Measurements from ENCODE around the gene ATP6V1A. TPM values are rescaled to one million over a fixed set of nuclear protein-coding genes. Genes with fewer than 3 reads are reported as not detected.

The ATP6V1A gene
- total and polyA plus RNA-seq, 4 experiments from 2014 or later: 22.7 to 26.6 (median 25.1) TPM

DNA sequence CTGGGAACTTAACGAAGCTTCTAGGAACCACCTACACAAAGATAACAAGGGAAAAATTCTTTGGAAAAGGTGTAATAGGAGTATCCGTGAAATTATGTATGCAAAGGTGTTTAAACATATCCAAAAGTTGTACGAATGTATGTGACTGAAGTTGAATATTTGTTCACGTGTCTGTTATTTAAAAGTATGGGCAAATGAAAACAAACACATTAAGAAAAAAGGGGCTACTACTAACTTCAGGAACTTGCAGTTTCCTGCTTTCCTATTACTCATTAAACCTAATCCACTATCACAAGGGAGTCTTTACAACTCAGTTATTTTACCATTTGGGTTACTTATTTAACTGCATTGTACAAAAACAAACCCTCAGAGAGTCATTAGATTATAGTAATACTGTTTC lies 57.8 kb downstream of the ATP6V1A start:
- Mint-ChIP-seq H3K36me3 (peaks cover 42 to 58% of the 10 kb centered on the region in 2 donors), H3K9me3 (no peaks in the 10 kb centered on the region), H3K4me3 (no peak overlapping the region), H3K27me3 (no peaks in the 10 kb centered on the region), H3K27ac (no peak overlapping the region), H3K4me1 (no peaks in the 10 kb centered on the region)
- CTCF ChIA-PET (ENCODE audit: partially characterized antibody): no interaction called here
- POLR2A ChIA-PET (ENCODE audit: partially characterized antibody): no interaction called here
- H3K9me3 ChIP-seq (ENCODE audit: control insufficient read depth in 1 of 2, low read length in 2 of 2): no peaks in the 10 kb centered on the region
- H3K27me3 ChIP-seq (ENCODE audit: insufficient read depth, low read length): no peaks in the 10 kb centered on the region
- intact Hi-C loops (cut with micrococcal nuclease): no loop called here
- no peak overlapping the region for H3K27ac ChIP-seq (ENCODE audit: low read depth, low read length)
- H3K4me3 ChIP-seq (ENCODE audit: low read length in 2 of 2): no peak overlapping the region
- no peaks in the 10 kb centered on the region for H3K4me1 ChIP-seq (ENCODE audit: insufficient read depth, low read length)
- peaks cover 25% of the 10 kb centered on the region for H3K36me3 ChIP-seq (ENCODE audit: insufficient read depth, low read length)
- no peak for DNase-seq

DNA sequence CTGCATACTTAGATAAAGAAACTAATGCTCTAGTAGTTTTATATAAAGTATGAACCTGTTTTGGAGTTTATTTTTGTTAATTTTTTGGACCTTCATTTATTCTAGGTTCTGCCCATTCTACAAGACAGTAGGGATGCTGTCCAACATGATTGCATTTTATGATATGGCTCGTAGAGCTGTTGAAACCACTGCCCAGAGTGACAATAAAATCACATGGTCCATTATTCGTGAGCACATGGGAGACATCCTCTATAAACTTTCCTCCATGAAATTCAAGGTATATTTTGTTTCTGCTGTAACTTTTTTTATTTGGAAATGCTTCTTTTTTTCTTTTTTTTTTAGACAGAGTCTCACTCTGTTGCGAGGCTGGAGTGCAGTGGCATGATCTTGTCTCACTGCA lies 58.4 kb downstream of the ATP6V1A start:
- Mint-ChIP-seq H3K4me3 (peak overlapping the region in 1 of 8 donors; percentile 15), H3K27me3 (no peaks in the 10 kb centered on the region), H3K36me3 (peaks cover 41 to 56% of the 10 kb centered on the region in 2 donors), H3K27ac (no peak overlapping the region), H3K4me1 (no peaks in the 10 kb centered on the region), H3K9me3 (no peaks in the 10 kb centered on the region)
- ChIA-PET CTCF (ENCODE audit: partially characterized antibody) (no interaction called here), POLR2A (ENCODE audit: partially characterized antibody) (no interaction called here)
- H3K36me3 ChIP-seq (ENCODE audit: insufficient read depth, low read length): peaks cover 25% of the 10 kb centered on the region
- no peaks in the 10 kb centered on the region for H3K27me3 ChIP-seq (ENCODE audit: insufficient read depth, low read length)
- no peaks in the 10 kb centered on the region for H3K9me3 ChIP-seq (ENCODE audit: control insufficient read depth in 1 of 2, low read length in 2 of 2)
- no peak for DNase-seq
- H3K4me3 ChIP-seq (ENCODE audit: low read length in 2 of 2): no peak overlapping the region
- no peak overlapping the region for H3K27ac ChIP-seq (ENCODE audit: low read depth, low read length)
- H3K4me1 ChIP-seq (ENCODE audit: insufficient read depth, low read length): no peaks in the 10 kb centered on the region
- intact Hi-C loops (cut with micrococcal nuclease): no loop called here

- intact Hi-C loops (cut with micrococcal nuclease): no loop called here
- ChIA-PET CTCF (ENCODE audit: partially characterized antibody) (interaction anchor here (1.1 kb wide), 1 partner anchor 11 kb away, joined by 3 read pairs; no protein-coding TSS in a partner anchor), POLR2A (ENCODE audit: partially characterized antibody) (no interaction called here)
- H3K9me3 ChIP-seq (ENCODE audit: control insufficient read depth in 1 of 2, low read length in 2 of 2): no peaks in the 10 kb centered on the region
- no peak overlapping the region for H3K27ac ChIP-seq (ENCODE audit: low read depth, low read length)
- H3K4me1 ChIP-seq (ENCODE audit: insufficient read depth, low read length): no peaks in the 10 kb centered on the region
- DNase-seq: no peak
- H3K27ac Mint-ChIP-seq: peak overlapping the region in 1 of 7 donors; percentile 2
- no peak overlapping the region for H3K4me3 Mint-ChIP-seq
- peaks cover 20 to 29% of the 10 kb centered on the region in 2 donors for H3K36me3 Mint-ChIP-seq
- peaks cover 7% of the 10 kb centered on the region for H3K36me3 ChIP-seq (ENCODE audit: insufficient read depth, low read length)
- H3K4me3 ChIP-seq (ENCODE audit: low read length in 2 of 2): no peak overlapping the region
- H3K4me1 Mint-ChIP-seq: no peaks in the 10 kb centered on the region
- no peaks in the 10 kb centered on the region for H3K9me3 Mint-ChIP-seq
- H3K27me3 Mint-ChIP-seq: no peaks in the 10 kb centered on the region
- H3K27me3 ChIP-seq (ENCODE audit: insufficient read depth, low read length): no peaks in the 10 kb centered on the region
These were observed 66.0 kb downstream of the ATP6V1A start for GRCh38 chr3:113812854-113813253.

GRCh38 chr3:113819866-113820265 lies 73.0 kb downstream of the ATP6V1A start:
- Mint-ChIP-seq H3K36me3 (no peaks in the 10 kb centered on the region), H3K27me3 (no peaks in the 10 kb centered on the region), H3K4me1 (no peaks in the 10 kb centered on the region), H3K27ac (no peak overlapping the region), H3K4me3 (no peak overlapping the region), H3K9me3 (no peaks in the 10 kb centered on the region)
- ChIA-PET POLR2A (ENCODE audit: partially characterized antibody) (no interaction called here), CTCF (ENCODE audit: partially characterized antibody) (interaction anchor here (0.8 to 1.6 kb wide), 2 partner anchors 15 to 17 kb away, joined by 3 to 4 read pairs; no protein-coding TSS in a partner anchor)
- H3K27me3 ChIP-seq (ENCODE audit: insufficient read depth, low read length): no peaks in the 10 kb centered on the region
- H3K4me3 ChIP-seq (ENCODE audit: low read length in 2 of 2): no peak overlapping the region
- H3K36me3 ChIP-seq (ENCODE audit: insufficient read depth, low read length): no peaks in the 10 kb centered on the region
- no peaks in the 10 kb centered on the region for H3K9me3 ChIP-seq (ENCODE audit: control insufficient read depth in 1 of 2, low read length in 2 of 2)
- intact Hi-C loops (cut with micrococcal nuclease): no loop called here
- no peak for DNase-seq
- H3K27ac ChIP-seq (ENCODE audit: low read depth, low read length): no peak overlapping the region
- no peaks in the 10 kb centered on the region for H3K4me1 ChIP-seq (ENCODE audit: insufficient read depth, low read length)

- no peak overlapping the region for H3K27ac Mint-ChIP-seq
- H3K4me1 Mint-ChIP-seq: peaks cover 0 to 2% (median under 1%) of the 10 kb centered on the region in 4 donors
- Histone ChIP-seq H3K27ac (ENCODE audit: low read depth, low read length) (no peak overlapping the region), H3K27me3 (ENCODE audit: insufficient read depth, low read length) (no peaks in the 10 kb centered on the region), H3K9me3 (ENCODE audit: control insufficient read depth in 1 of 2, low read length in 2 of 2) (no peaks in the 10 kb centered on the region), H3K36me3 (ENCODE audit: insufficient read depth, low read length) (no peaks in the 10 kb centered on the region), H3K4me3 (ENCODE audit: low read length in 2 of 2) (no peak overlapping the region), H3K4me1 (ENCODE audit: insufficient read depth, low read length) (peaks cover under 1% of the 10 kb centered on the region)
- no peak overlapping the region for H3K4me3 Mint-ChIP-seq
- CTCF ChIA-PET (ENCODE audit: partially characterized antibody): interaction anchor here (1.1 to 2.0 kb wide), 5 partner anchors 12 to 93 kb away, joined by 4 to 6 read pairs (median 4); partner anchors contain the start of gene GRAMD1C
- no peaks in the 10 kb centered on the region for H3K27me3 Mint-ChIP-seq
- no peaks in the 10 kb centered on the region for H3K36me3 Mint-ChIP-seq
- intact Hi-C loops (cut with micrococcal nuclease): no loop called here
- peaks cover 0 to 3% (median 0%) of the 10 kb centered on the region in 8 donors for H3K9me3 Mint-ChIP-seq
- no peak for DNase-seq
- POLR2A ChIA-PET (ENCODE audit: partially characterized antibody): no interaction called here
These were observed 78.3 kb downstream of the ATP6V1A start for GRCh38 chr3:113825090-113825489.

DNA sequence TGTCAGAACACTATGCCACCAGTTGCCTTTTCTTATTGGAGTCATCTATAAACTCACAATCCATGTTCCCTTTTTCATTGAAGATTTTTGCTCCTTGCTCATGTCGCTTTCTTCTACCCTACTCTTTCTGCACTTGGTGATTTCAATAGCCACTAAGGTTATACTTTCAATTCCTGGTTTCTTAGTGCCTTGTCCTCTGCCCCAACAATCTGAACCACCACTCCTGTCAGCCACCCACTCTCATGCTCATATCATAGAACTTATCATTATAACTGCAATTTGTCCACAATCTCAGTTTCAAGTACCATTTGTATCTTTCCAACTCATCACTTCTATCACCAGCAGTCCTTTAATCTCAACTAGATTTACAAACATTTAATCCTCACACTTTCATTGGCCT lies 81.8 kb downstream of the ATP6V1A start:
- no peaks in the 10 kb centered on the region for H3K27me3 Mint-ChIP-seq
- intact Hi-C loops (cut with micrococcal nuclease): no loop called here
- peaks cover 1 to 12% (median 5%) of the 10 kb centered on the region in 4 donors for H3K4me1 Mint-ChIP-seq
- peak overlapping the region in 1 of 7 donors; percentile 18 for H3K27ac Mint-ChIP-seq
- Histone ChIP-seq H3K4me3 (ENCODE audit: low read length in 2 of 2) (no peak overlapping the region), H3K9me3 (ENCODE audit: control insufficient read depth in 1 of 2, low read length in 2 of 2) (peaks cover 0 to 3% of the 10 kb centered on the region in 2 donors), H3K27me3 (ENCODE audit: insufficient read depth, low read length) (no peaks in the 10 kb centered on the region), H3K4me1 (ENCODE audit: insufficient read depth, low read length) (peaks cover 9% of the 10 kb centered on the region), H3K27ac (ENCODE audit: low read depth, low read length) (no peak overlapping the region), H3K36me3 (ENCODE audit: insufficient read depth, low read length) (no peaks in the 10 kb centered on the region)
- no peak for DNase-seq
- CTCF ChIA-PET (ENCODE audit: partially characterized antibody): interaction anchor here (1.4 kb wide), 1 partner anchor 11 kb away, joined by 4 read pairs; no protein-coding TSS in a partner anchor
- peaks cover 2 to 3% of the 10 kb centered on the region in 2 donors for H3K36me3 Mint-ChIP-seq
- peaks cover 3 to 15% (median 10%) of the 10 kb centered on the region in 8 donors for H3K9me3 Mint-ChIP-seq
- POLR2A ChIA-PET (ENCODE audit: partially characterized antibody): no interaction called here
- H3K4me3 Mint-ChIP-seq: no peak overlapping the region

- H3K27me3 Mint-ChIP-seq: no peaks in the 10 kb centered on the region
- intact Hi-C loops (cut with micrococcal nuclease): no loop called here
- Histone ChIP-seq H3K4me3 (ENCODE audit: low read length in 2 of 2) (no peak overlapping the region), H3K4me1 (ENCODE audit: insufficient read depth, low read length) (peaks cover 9% of the 10 kb centered on the region), H3K9me3 (ENCODE audit: control insufficient read depth in 1 of 2, low read length in 2 of 2) (peaks cover 0 to 3% of the 10 kb centered on the region in 2 donors), H3K27me3 (ENCODE audit: insufficient read depth, low read length) (no peaks in the 10 kb centered on the region), H3K36me3 (ENCODE audit: insufficient read depth, low read length) (no peaks in the 10 kb centered on the region), H3K27ac (ENCODE audit: low read depth, low read length) (no peak overlapping the region)
- ChIA-PET CTCF (ENCODE audit: partially characterized antibody) (interaction anchor here (0.8 to 1.6 kb wide), 2 partner anchors 15 to 16 kb away, joined by 3 to 6 read pairs; no protein-coding TSS in a partner anchor), POLR2A (ENCODE audit: partially characterized antibody) (interaction anchor here (0.7 to 1.4 kb wide), 2 partner anchors 84 to 86 kb away, joined by 3 read pairs; partner anchors contain the start of gene NAA50)
- peaks cover 2 to 3% of the 10 kb centered on the region in 2 donors for H3K36me3 Mint-ChIP-seq
- H3K4me1 Mint-ChIP-seq: peaks cover 1 to 12% (median 5%) of the 10 kb centered on the region in 4 donors
- peak overlapping the region in 2 of 7 donors; percentile 38 to 74 for H3K27ac Mint-ChIP-seq
- DNase-seq: no peak
- H3K4me3 Mint-ChIP-seq: no peak overlapping the region
- peaks cover 3 to 15% (median 10%) of the 10 kb centered on the region in 8 donors for H3K9me3 Mint-ChIP-seq
These were observed 82.9 kb downstream of the ATP6V1A start for GRCh38 chr3:113829576-113830354.
